HTERT RPE-1 (cell line): Measurements from ENCODE around the gene C14orf119.

Source experiments
- in situ Hi-C: fragments of 300-500 bp; cut with MboI; formaldehyde crosslinking; loops from 4 replicates; pipeline ENCODE4 v1.14.3; 2020; ENCODE audit warnings: low sequenced_read_pairs

Gene C14orf119

GRCh38 chr14:23095196-23096108, at the start of gene C14orf119:
Gene C14orf119 (plus strand): TSS chr14:23095505. CDS start chr14:23097659, 2,154 bp downstream.
- in situ Hi-C loops = no loop called here

GRCh38 chr14:23047034-23047634, 48.2 kb upstream of the C14orf119 start:
- in situ Hi-C loops = no loop called here

- in situ Hi-C loops = no loop called here
Observed at GRCh38 chr14:23047751-23048693, 47.3 kb upstream of the C14orf119 start.

- in situ Hi-C loops = no loop called here
Observed at GRCh38 chr14:23049011-23049410, 46.3 kb upstream of the C14orf119 start.

GRCh38 chr14:23051141-23052057, 43.9 kb upstream of the C14orf119 start:
- in situ Hi-C loops = no loop called here

GRCh38 chr14:23052182-23052623, 43.1 kb upstream of the C14orf119 start:
- in situ Hi-C loops = no loop called here

GRCh38 chr14:23052671-23053070, 42.6 kb upstream of the C14orf119 start:
- in situ Hi-C loops = no loop called here

- in situ Hi-C loops = no loop called here
Observed at GRCh38 chr14:23053426-23053825, 41.9 kb upstream of the C14orf119 start.

GRCh38 chr14:23054000-23054811, 41.1 kb upstream of the C14orf119 start:
- in situ Hi-C loops = no loop called here

GRCh38 chr14:23055147-23055550, 40.2 kb upstream of the C14orf119 start:
- in situ Hi-C loops = no loop called here

- in situ Hi-C loops = no loop called here
Observed at GRCh38 chr14:23055621-23056144, 39.6 kb upstream of the C14orf119 start.

- in situ Hi-C loops = no loop called here
Observed at GRCh38 chr14:23056145-23056955, 39.0 kb upstream of the C14orf119 start.

- in situ Hi-C loops = no loop called here
Observed at GRCh38 chr14:23056956-23057756, 38.1 kb upstream of the C14orf119 start, which contains the start of gene CDH24. Gene CDH24 (minus strand): TSS chr14:23057520. CDS start chr14:23055733, 1,787 bp downstream.

GRCh38 chr14:23057757-23058653, 37.3 kb upstream of the C14orf119 start:
- in situ Hi-C loops = no loop called here

GRCh38 chr14:23058654-23059504, 36.4 kb upstream of the C14orf119 start:
- in situ Hi-C loops = no loop called here
